Keratinocyte (primary cell): Measurements from ENCODE around the gene ADPRS.

ENCODE experiments used
- CTCF ChIP-seq, 3 experiments: IDR thresholded peaks in 1 of 3; conservative IDR thresholded peaks in 1 of 3; optimal IDR thresholded peaks in 1 of 3; 2 replicates in 2 of 3; 3 replicates in 1 of 3; pipeline versions ENCODE3 to v1.5.1; 2011; ENCODE audit warnings: low read length in 3 of 3, mild to moderate bottlenecking in 3 of 3, moderate library complexity in 2 of 3, control low read depth in 1 of 3, inconsistent platforms in 1 of 3; ENCODE audit not compliant: insufficient read depth in 2 of 3; ENCODE audit errors: extremely low read depth in 1 of 3
- EZH2 ChIP-seq: IDR thresholded peaks from one replicate; pipeline ENCODE4 v1.6.1; 2012; ENCODE audit warnings: inconsistent platforms, mild to moderate bottlenecking, low read length, moderate library complexity

- TF ChIP-seq CTCF (optimal IDR thresholded peaks at IDR 0.05 in 1 of 3, IDR thresholded peaks at IDR 0.05 in 1 of 3, conservative IDR thresholded peaks at IDR 0.05 in 1 of 3; ENCODE audit: extremely low read depth in 1 of 3, insufficient read depth in 2 of 3, low read length in 3 of 3) (no peak), EZH2 (no peak)
Observed at GRCh38 chr1:36067871-36068270, 20.8 kb upstream of the ADPRS start.
